ENCODE results near the gene GABRB1. TPM values are rescaled to one million over a fixed set of nuclear protein-coding genes. Genes with fewer than 3 reads are reported as not detected.

Gene GABRB1
- total RNA-seq, 2 experiments from 2014 or later: not detected

GRCh38 chr4:47367761-47368160, 336.4 kb downstream of the GABRB1 start:
- DNase-seq (ENCODE audit: low spot score): no peak
- Histone ChIP-seq H2AFZ (ENCODE audit: low read length) (no peak overlapping the region), H3K9me2 (ENCODE audit: insufficient read depth, low read length) (no peaks in the 10 kb centered on the region), H3K27ac (ENCODE audit: low read depth, low read length, poor library complexity, severe bottlenecking) (no peak overlapping the region), H4K20me1 (ENCODE audit: insufficient read depth, low read length) (no peaks in the 10 kb centered on the region), H3K9me3 (ENCODE audit: low read length) (no peaks in the 10 kb centered on the region), H3K4me3 (ENCODE audit: low read depth, low read length, poor library complexity, severe bottlenecking) (no peak overlapping the region), H3K79me2 (ENCODE audit: insufficient read depth, low read depth, low read length) (no peaks in the 10 kb centered on the region), H3K36me3 (ENCODE audit: insufficient read depth, low read length) (no peaks in the 10 kb centered on the region), H3K4me2 (ENCODE audit: low read length) (no peak overlapping the region), H3K4me1 (ENCODE audit: insufficient read depth, low read length, poor library complexity, severe bottlenecking) (no peaks in the 10 kb centered on the region)
- no peak for TF ChIP-seq CTCF (conservative IDR thresholded peaks at IDR 0.05; ENCODE audit: low read length)
- TF ChIP-seq EZH2phosphoT487 (IDR thresholded peaks at IDR 0.05; ENCODE audit: borderline replicate concordance, low read depth, low read length): no peak
- intact Hi-C loops (cut with micrococcal nuclease; ENCODE audit: unreplicated experiment): no loop called here
- BruUV-seq (replicated peaks): no TSS peak
- ChIA-PET CTCF (ENCODE audit: unreplicated experiment) (no interaction called here), POLR2A (interaction anchor here (0.6 to 0.7 kb wide), 2 partner anchors 393 to 808 kb away, joined by 3 read pairs; no protein-coding TSS in a partner anchor)

- CTCF ChIA-PET (ENCODE audit: unreplicated experiment): no interaction called here
- Histone ChIP-seq H3K9me2 (ENCODE audit: insufficient read depth, low read length) (no peaks in the 10 kb centered on the region), H3K4me3 (ENCODE audit: low read depth, low read length, poor library complexity, severe bottlenecking) (no peak overlapping the region), H3K4me1 (ENCODE audit: insufficient read depth, low read length, poor library complexity, severe bottlenecking) (no peaks in the 10 kb centered on the region), H3K9me3 (ENCODE audit: low read length) (no peaks in the 10 kb centered on the region), H3K27ac (ENCODE audit: low read depth, low read length, poor library complexity, severe bottlenecking) (no peak overlapping the region), H3K36me3 (ENCODE audit: insufficient read depth, low read length) (no peaks in the 10 kb centered on the region), H2AFZ (ENCODE audit: low read length) (no peak overlapping the region), H4K20me1 (ENCODE audit: insufficient read depth, low read length) (no peaks in the 10 kb centered on the region), H3K4me2 (ENCODE audit: low read length) (no peak overlapping the region), H3K79me2 (ENCODE audit: insufficient read depth, low read depth, low read length) (no peaks in the 10 kb centered on the region)
- POLR2A ChIA-PET: interaction anchor here (0.6 to 0.7 kb wide), 3 partner anchors 374 to 808 kb away, joined by 3 read pairs; no protein-coding TSS in a partner anchor
- TF ChIP-seq EZH2phosphoT487 (IDR thresholded peaks at IDR 0.05; ENCODE audit: borderline replicate concordance, low read depth, low read length): no peak
- TF ChIP-seq CTCF (conservative IDR thresholded peaks at IDR 0.05; ENCODE audit: low read length): no peak
- no peak for DNase-seq (ENCODE audit: low spot score)
- intact Hi-C loops (cut with micrococcal nuclease; ENCODE audit: unreplicated experiment): no loop called here
- no TSS peak for BruUV-seq (replicated peaks)
Measured at GRCh38 chr4:47368211-47368610, 336.8 kb downstream of the GABRB1 start.

GRCh38 chr4:47372561-47372960, 341.2 kb downstream of the GABRB1 start:
- ChIA-PET CTCF (ENCODE audit: unreplicated experiment) (no interaction called here), POLR2A (no interaction called here)
- H3K9me3 ChIP-seq (ENCODE audit: low read length): no peaks in the 10 kb centered on the region
- H3K36me3 ChIP-seq (ENCODE audit: insufficient read depth, low read length): no peaks in the 10 kb centered on the region
- no peak overlapping the region for H3K4me2 ChIP-seq (ENCODE audit: low read length)
- H4K20me1 ChIP-seq (ENCODE audit: insufficient read depth, low read length): no peaks in the 10 kb centered on the region
- H3K27ac ChIP-seq (ENCODE audit: low read depth, low read length, poor library complexity, severe bottlenecking): no peak overlapping the region
- intact Hi-C loops (cut with micrococcal nuclease; ENCODE audit: unreplicated experiment): no loop called here
- no peaks in the 10 kb centered on the region for H3K4me1 ChIP-seq (ENCODE audit: insufficient read depth, low read length, poor library complexity, severe bottlenecking)
- H3K4me3 ChIP-seq (ENCODE audit: low read depth, low read length, poor library complexity, severe bottlenecking): no peak overlapping the region
- no peaks in the 10 kb centered on the region for H3K79me2 ChIP-seq (ENCODE audit: insufficient read depth, low read depth, low read length)
- H3K9me2 ChIP-seq (ENCODE audit: insufficient read depth, low read length): no peaks in the 10 kb centered on the region
- BruUV-seq (replicated peaks): no TSS peak
- no peak for DNase-seq (ENCODE audit: low spot score)
- no peak overlapping the region for H2AFZ ChIP-seq (ENCODE audit: low read length)
- TF ChIP-seq EZH2phosphoT487 (IDR thresholded peaks at IDR 0.05; ENCODE audit: borderline replicate concordance, low read depth, low read length) (no peak), CTCF (conservative IDR thresholded peaks at IDR 0.05; ENCODE audit: low read length) (no peak)
